H1 (cell line): ENCODE measurements around the gene AQP7. TPM values are rescaled to one million over a fixed set of nuclear protein-coding genes. Genes with fewer than 3 reads are reported as not detected.

Experiments used
- CTCF ChIA-PET: fragments of 300-600 bp; sonication (Branson Sonifier 250); formaldehyde crosslinking; loops from one replicate; lab custom pipeline; 2021; ENCODE audit not compliant: partially characterized antibody; lab: Charles Lee
- POLR2A ChIA-PET: fragments of 300-600 bp; sonication (Branson Sonifier 250); formaldehyde crosslinking; loops from one replicate; lab custom pipeline; 2021; ENCODE audit warnings: inconsistent platforms; ENCODE audit not compliant: partially characterized antibody; lab: Charles Lee
- DNase-seq, 2 experiments: peaks; one replicate each; pipeline versions ENCODE4 v3.0.0 to v3.0.0-alpha.2; 2010 to 2022; ENCODE audit warnings: low spot score in 2 of 2, low read depth in 1 of 2, mixed read lengths in 1 of 2
- FAIRE-seq: peaks from 2 replicates; lab custom pipeline; 2011; peaks lifted over from hg19 to GRCh38; lab: Jason Lieb, UNC
- H2AFZ ChIP-seq: 2 replicates; pipeline ENCODE4 v1.8.1; 2012; ENCODE audit warnings: low read length, inconsistent platforms
- H2AK5ac ChIP-seq: 2 replicates; pipeline ENCODE4 v1.6.1; 2013; ENCODE audit warnings: low read depth, low read length
- H2BK120ac ChIP-seq: replicated peaks from 2 replicates; pipeline ENCODE3; 2013; ENCODE audit warnings: low read depth, low read length, inconsistent platforms
- H2BK12ac ChIP-seq: 2 replicates; pipeline ENCODE4 v1.6.1; 2013; ENCODE audit warnings: low read depth, low read length
- H2BK15ac ChIP-seq: 2 replicates; pipeline ENCODE4 v1.6.1; 2013; ENCODE audit warnings: low read length
- H2BK20ac ChIP-seq: 2 replicates; pipeline ENCODE4 v1.6.1; 2013; ENCODE audit warnings: low read length
- H2BK5ac ChIP-seq: 2 replicates; pipeline ENCODE4 v1.6.1; 2013; ENCODE audit warnings: low read depth, low read length
- H3K14ac ChIP-seq: 2 replicates; pipeline ENCODE4 v1.6.1; 2013; ENCODE audit warnings: inconsistent platforms; ENCODE audit not compliant: insufficient read length
- H3K18ac ChIP-seq: 2 replicates; pipeline ENCODE4 v1.6.1; 2013; ENCODE audit warnings: low read length; ENCODE audit errors: extremely low read depth
- H3K23ac ChIP-seq: 2 replicates; pipeline ENCODE4 v1.6.1; 2013; ENCODE audit warnings: inconsistent platforms; ENCODE audit not compliant: insufficient read length
- H3K23me2 ChIP-seq: 2 replicates; pipeline ENCODE4 v1.6.1; 2013; ENCODE audit warnings: low read depth, low read length
- H3K27ac ChIP-seq: 2 replicates; pipeline ENCODE4 v1.6.1; 2011; ENCODE audit warnings: low read depth, low read length, inconsistent platforms
- H3K27me3 ChIP-seq, 4 experiments: replicated peaks in 1 of 4; 1 replicate in 1 of 4; 2 replicates in 3 of 4; pipeline versions ENCODE4 v1.6.1 to v1.8.1; 2011 to 2013; ENCODE audit warnings: low read length in 3 of 4, mild to moderate bottlenecking in 3 of 4, inconsistent platforms in 2 of 4, mixed read lengths in 2 of 4, moderate library complexity in 1 of 4; ENCODE audit not compliant: control insufficient read depth in 3 of 4, insufficient read depth in 3 of 4; ENCODE audit errors: extremely low read depth in 1 of 4
- H3K36me3 ChIP-seq, 4 experiments: 2 replicates each; pipeline versions ENCODE4 v1.6.1 to v1.8.1; 2011 to 2013; ENCODE audit warnings: mild to moderate bottlenecking in 4 of 4, low read length in 3 of 4, moderate library complexity in 2 of 4, control low read depth in 1 of 4, inconsistent platforms in 1 of 4; ENCODE audit not compliant: insufficient read depth in 4 of 4, control insufficient read depth in 2 of 4
- H3K4ac ChIP-seq: replicated peaks from 2 replicates; pipeline ENCODE3; 2013; ENCODE audit warnings: low read length, low read depth, mixed read lengths, inconsistent platforms; ENCODE audit not compliant: insufficient read length
- H3K4me1 ChIP-seq, 4 experiments: replicated peaks in 1 of 4; 1 replicate in 1 of 4; 2 replicates in 3 of 4; pipeline versions ENCODE4 v1.6.1 to v1.8.1; 2011 to 2013; ENCODE audit warnings: low read length in 3 of 4, inconsistent platforms in 2 of 4, mixed read lengths in 1 of 4; ENCODE audit not compliant: insufficient read depth in 4 of 4, control insufficient read depth in 3 of 4
- H3K4me2 ChIP-seq, 2 experiments: 2 replicates each; pipeline versions ENCODE4 v1.6.1 to v1.8.1; 2011 to 2013; ENCODE audit warnings: low read depth in 2 of 2, low read length in 2 of 2, control low read depth in 1 of 2, inconsistent platforms in 1 of 2, mild to moderate bottlenecking in 1 of 2; ENCODE audit not compliant: insufficient read depth in 1 of 2
- H3K4me3 ChIP-seq, 4 experiments: fragments of 200-600, 300-600 bp in 1 of 4; sonication (generic), shearing (Covaris generic), sonication (Bioruptor Twin) in 1 of 4; 2 replicates each; pipeline versions ENCODE4 v1.5.1 to v1.8.1; 2011 to 2016; ENCODE audit warnings: low read length in 4 of 4, low read depth in 3 of 4, control low read depth in 2 of 4, inconsistent platforms in 2 of 4, mild to moderate bottlenecking in 2 of 4, mixed read lengths in 1 of 4, moderate library complexity in 1 of 4; ENCODE audit not compliant: insufficient read depth in 2 of 4; ENCODE audit errors: extremely low read depth in 1 of 4
- H3K56ac ChIP-seq: replicated peaks from 2 replicates; pipeline ENCODE3; 2013; ENCODE audit warnings: low read depth, mild to moderate bottlenecking, mixed read lengths, low read length, inconsistent platforms; ENCODE audit not compliant: insufficient read length
- H3K79me1 ChIP-seq: 2 replicates; pipeline ENCODE4 v1.6.1; 2013; ENCODE audit warnings: low read depth, low read length, control low read depth
- H3K79me2 ChIP-seq, 2 experiments: 2 replicates each; pipeline versions ENCODE4 v1.6.1 to v1.8.1; 2012 to 2013; ENCODE audit warnings: low read length in 2 of 2, mild to moderate bottlenecking in 2 of 2, inconsistent platforms in 1 of 2; ENCODE audit not compliant: insufficient read depth in 2 of 2, control insufficient read depth in 1 of 2
- H3K9ac ChIP-seq, 4 experiments: replicated peaks in 1 of 4; 1 replicate in 1 of 4; 2 replicates in 3 of 4; pipeline versions ENCODE4 v1.6.1 to v1.8.1; 2011 to 2013; ENCODE audit warnings: low read depth in 3 of 4, low read length in 3 of 4, control low read depth in 2 of 4, mild to moderate bottlenecking in 2 of 4, moderate library complexity in 2 of 4, inconsistent platforms in 1 of 4; ENCODE audit errors: extremely low read depth in 1 of 4
- H3K9me3 ChIP-seq, 2 experiments: 2 replicates each; pipeline versions ENCODE4 v1.6.1 to v1.8.1; 2012 to 2013; ENCODE audit warnings: mild to moderate bottlenecking in 2 of 2, moderate library complexity in 2 of 2, control low read depth in 1 of 2, inconsistent platforms in 1 of 2, low read depth in 1 of 2, low read length in 1 of 2, mixed read lengths in 1 of 2; ENCODE audit not compliant: insufficient read depth in 2 of 2
- H4K20me1 ChIP-seq, 2 experiments: replicated peaks in 1 of 2; 2 replicates each; pipeline versions ENCODE3 to v1.8.1; 2011 to 2013; ENCODE audit warnings: inconsistent platforms in 2 of 2, low read length in 2 of 2, mild to moderate bottlenecking in 1 of 2; ENCODE audit not compliant: insufficient read depth in 2 of 2, control insufficient read depth in 1 of 2
- H4K5ac ChIP-seq: 2 replicates; pipeline ENCODE4 v1.6.1; 2013; ENCODE audit warnings: low read length, low read depth, mixed read lengths, inconsistent platforms; ENCODE audit not compliant: insufficient read length
- H4K8ac ChIP-seq: 2 replicates; pipeline ENCODE4 v1.8.0; 2013; ENCODE audit warnings: mild to moderate bottlenecking, moderate library complexity, low read length, inconsistent platforms; ENCODE audit not compliant: insufficient read depth; ENCODE audit errors: extremely low read depth
- H4K91ac ChIP-seq: replicated peaks from 2 replicates; pipeline ENCODE3; 2013; ENCODE audit warnings: low read length, mixed read lengths, inconsistent platforms; ENCODE audit not compliant: insufficient read length
- ASH2L ChIP-seq: fragments of 200-600, 300-600 bp; sonication (generic); IDR thresholded peaks from one replicate; pipeline ENCODE4 v1.7.1; 2017; ENCODE audit warnings: low read length
- E2F6 ChIP-seq: IDR thresholded peaks from 2 replicates; pipeline ENCODE4 v1.6.1; 2012; ENCODE audit warnings: inconsistent platforms
- GABPA ChIP-seq: IDR thresholded peaks from 2 replicates; pipeline ENCODE4 v1.6.1; 2011; ENCODE audit warnings: mild to moderate bottlenecking, low read length, moderate library complexity, borderline replicate concordance; ENCODE audit not compliant: insufficient read depth
- SP4 ChIP-seq: IDR thresholded peaks from 2 replicates; pipeline ENCODE4 v1.6.1; 2012; ENCODE audit warnings: low read length, inconsistent platforms
- USF2 ChIP-seq: IDR thresholded peaks from 2 replicates; pipeline ENCODE4 v1.6.1; 2011; ENCODE audit warnings: low read length, improper control_type of control experiment
- WGBS, 2 experiments: shearing (Covaris generic) in 1 of 2; methylation state at CpG; one replicate each; pipeline versions ENCODE4 v1.1.6 to v1.1.7; 2013 to 2015; ENCODE audit warnings: low lambda C conversion rate in 2 of 2, mixed read lengths in 2 of 2, inconsistent platforms in 1 of 2, low coverage in 1 of 2, missing lambda C conversion rate in 1 of 2; ENCODE audit not compliant: insufficient replicate concordance in 2 of 2, insufficient coverage in 1 of 2, insufficient read length in 1 of 2; ENCODE audit errors: extremely low coverage in 1 of 2, missing lambda C conversion rate in 1 of 2; 5-methylcytosine and 5-hydroxymethylcytosine counted together
- polyA plus RNA-seq, 7 experiments: library from polyadenylated mRNA; depleted of rRNA in 3 of 7; stranded (reverse) in 5 of 7; unstranded in 2 of 7; fragments of >200 nt in 5 of 7; fragments of 200-250 nt in 2 of 7; gene quantifications; 1 replicate in 5 of 7; 2 replicates in 1 of 7; 4 replicates in 1 of 7; pipeline versions ENCODE4 v1.2.1 to v1.2.3, GENCODE V29; 2011 to 2013; ENCODE audit warnings: missing spikeins in 2 of 7, mixed read lengths in 2 of 7
- total RNA-seq: library from RNA; stranded (reverse); fragmentation: NEBNext Ultra II Directional; extraction: Animal tissue kit (Norgen Biotek cat#: 25700); gene quantifications from 2 replicates; pipeline ENCODE4 v1.2.1, GENCODE V29; 2021

The AQP7 gene
- total and polyA plus RNA-seq, 2 of the 8 experiments (the other 6 are each of a cell fraction or from before 2014, with no cell fraction given) = not detected

GRCh38 chr9:33349743-33350142 lies 52.6 kb downstream of the AQP7 start:
- Histone ChIP-seq H3K18ac (no peak overlapping the region), H3K4me3 (no peak overlapping the region), H2BK5ac (no peak overlapping the region), H2BK15ac (no peak overlapping the region), H3K79me2 (no peaks in the 10 kb centered on the region), H3K14ac (no peak overlapping the region), H2BK120ac (no peak overlapping the region), H4K8ac (no peak overlapping the region), H3K79me1 (no peaks in the 10 kb centered on the region), H4K5ac (no peak overlapping the region), H2BK20ac (no peak overlapping the region), H2AK5ac (no peak overlapping the region), H3K4me2 (no peak overlapping the region), H3K23me2 (no peaks in the 10 kb centered on the region), H3K9ac (no peak overlapping the region), H3K27me3 (no peaks in the 10 kb centered on the region), H4K91ac (no peak overlapping the region), H3K36me3 (peaks cover 7 to 30% (median 22%) of the 10 kb centered on the region in 4 experiments; a peak in 7 of 8 replicates), H3K23ac (no peak overlapping the region), H3K9me3 (no peaks in the 10 kb centered on the region), H3K56ac (no peak overlapping the region), H3K27ac (no peak overlapping the region), H3K4ac (no peak overlapping the region), H2AFZ (no peak overlapping the region), H4K20me1 (no peaks in the 10 kb centered on the region), H3K4me1 (no peaks in the 10 kb centered on the region), H2BK12ac (no peak overlapping the region)
- CTCF ChIA-PET = interaction anchor here (0.6 to 1.7 kb wide), 3 partner anchors 16 to 1222 kb away, joined by 3 read pairs; no protein-coding TSS in a partner anchor
- POLR2A ChIA-PET = interaction anchor here (0.6 to 1.0 kb wide), 5 partner anchors 11 to 1931 kb away, joined by 3 read pairs; no protein-coding TSS in a partner anchor
- 90% methylated on average over 2 of the region's 2 CpGs; no CpG with 5 or more reads in 1 of the 2 experiments for WGBS, 2 experiments
- FAIRE-seq (no peak), DNase-seq (peak in 1 of 2 experiments; percentile 20)
- no peak for TF ChIP-seq USF2
- no peak for TF ChIP-seq SP4
- TF ChIP-seq E2F6 = no peak
- TF ChIP-seq GABPA = no peak
- TF ChIP-seq ASH2L = no peak
